C1 segment of cervical spinal cord (tissue), 14 donors: ENCODE measurements around the gene CRYGS.
"Not testable (repeated sequence)": the region's sequence is repeated elsewhere in the genome, so short reads cannot be mapped to it uniquely, and the experiment has no call there.

Source experiments
- DNase-seq, 14 donors: peaks; one replicate each; lab custom pipeline; 2025; lab: John Stamatoyannopoulos, UW

The CRYGS gene

DNA sequence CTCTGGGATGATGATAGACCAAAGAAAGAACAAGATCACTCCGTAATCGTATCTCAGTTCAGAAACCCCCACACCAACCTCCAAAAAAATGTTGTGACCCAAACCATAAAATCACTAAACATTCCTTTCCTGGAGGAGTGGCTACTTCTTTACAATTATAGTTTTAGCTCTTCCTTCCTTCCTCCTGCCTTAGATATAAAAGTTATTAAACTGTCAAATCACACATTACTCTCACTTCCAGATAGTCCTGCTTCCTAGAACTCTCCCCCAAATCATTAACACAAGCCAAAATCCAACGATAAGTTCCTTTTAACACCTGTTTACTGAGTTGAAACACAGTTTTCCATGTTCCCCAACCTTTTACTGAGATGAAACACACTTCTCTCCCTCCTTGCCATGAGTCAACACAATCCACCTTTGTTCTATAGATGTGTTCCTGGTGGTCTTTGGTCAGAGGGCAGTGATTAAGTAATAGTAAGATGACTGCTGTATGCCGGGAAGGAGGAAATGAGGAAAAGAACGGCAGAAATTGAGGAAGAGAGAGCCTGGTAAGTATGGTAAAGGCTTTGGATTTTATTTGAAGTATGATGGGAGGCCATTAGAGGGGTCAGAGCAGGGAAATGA, 8.3 kb upstream of the CRYGS start:
- no peak for DNase-seq

DNA sequence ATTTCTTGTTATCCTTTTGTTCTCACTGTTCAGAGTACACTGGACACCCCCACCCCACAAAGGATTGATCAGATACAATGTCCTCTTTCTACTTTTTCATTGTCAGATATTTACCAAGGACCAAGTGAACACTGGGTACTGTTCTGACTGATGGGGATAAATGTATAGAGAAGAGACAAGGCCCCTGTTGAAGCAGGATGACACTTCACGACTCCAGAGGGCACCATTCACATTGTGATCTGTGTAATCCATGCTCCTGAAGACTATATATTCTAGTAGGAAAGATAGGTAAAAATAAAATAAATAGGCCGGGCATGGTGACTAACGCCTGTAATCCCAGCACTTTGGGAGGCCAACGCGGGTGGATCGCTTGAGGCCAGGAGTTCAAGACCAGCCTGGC, 7.2 kb upstream of the CRYGS start:
- no peak for DNase-seq

DNA sequence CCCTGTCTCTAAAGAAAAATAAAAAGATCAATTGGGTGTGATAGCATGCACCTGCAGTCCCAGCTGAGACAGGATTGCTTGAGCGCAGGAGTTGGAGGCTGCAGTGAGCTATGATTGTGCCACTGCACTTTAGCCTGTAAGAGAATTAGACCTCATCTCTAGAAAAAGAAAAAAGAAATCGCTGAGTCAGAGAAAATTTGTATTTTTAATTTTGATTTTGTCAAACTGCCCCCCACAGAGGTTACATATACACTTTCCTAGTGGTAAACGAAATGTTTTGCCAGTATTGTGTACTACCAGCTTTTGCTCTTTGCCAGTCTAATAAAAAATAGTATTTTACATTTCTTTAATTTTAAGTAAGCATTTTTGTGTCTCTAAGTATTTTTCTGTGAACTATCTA, 5.3 kb upstream of the CRYGS start:
- DNase-seq = no peak

DNA sequence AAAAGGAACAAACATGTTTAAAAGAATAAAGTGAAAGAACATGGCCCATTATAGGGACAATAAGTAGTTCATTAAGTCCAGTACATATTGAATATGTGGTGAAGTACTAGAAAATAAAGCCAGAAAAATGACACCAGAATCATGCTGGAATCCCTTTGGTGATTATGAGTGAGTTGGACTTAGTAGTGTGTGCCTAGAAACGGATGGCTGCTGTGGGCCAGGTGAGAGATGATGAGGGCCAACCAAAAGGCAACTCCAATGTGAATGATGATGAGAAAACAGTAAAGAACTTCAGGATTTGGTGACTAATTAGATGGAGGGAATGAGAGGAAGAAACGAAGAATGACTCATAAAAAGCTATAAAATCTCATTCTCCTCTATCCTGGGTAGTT, 3.3 kb downstream of the CRYGS start:
- DNase-seq = no peak

DNA sequence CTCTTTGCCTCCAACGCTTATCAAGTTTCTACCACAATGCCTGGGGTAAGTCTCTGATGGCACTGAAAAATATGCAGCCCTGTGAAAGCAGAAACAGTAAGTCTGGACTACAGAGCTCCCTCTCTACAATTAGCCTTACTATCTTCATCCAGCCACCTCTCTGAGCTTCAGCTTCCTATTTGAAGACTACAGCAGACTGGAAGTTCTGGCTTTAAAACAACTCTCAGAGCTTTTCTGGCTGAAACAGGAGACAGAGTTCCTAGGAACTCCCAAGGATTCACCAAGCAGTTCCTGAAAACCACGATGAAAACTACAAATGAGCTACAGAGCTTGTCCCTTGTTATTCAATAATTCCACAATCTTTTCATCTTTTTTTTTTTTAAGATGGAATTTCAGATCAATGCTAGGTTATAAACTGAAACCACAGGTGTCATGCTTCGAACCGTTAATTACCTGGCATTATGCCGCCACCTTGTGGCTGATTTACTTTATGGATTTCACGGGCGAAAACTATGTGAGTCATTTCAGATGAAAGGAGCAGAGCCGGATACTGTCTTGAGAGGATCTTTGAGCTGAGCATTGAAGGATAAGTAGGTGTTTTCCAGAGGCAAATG, 3.9 kb downstream of the CRYGS start:
- DNase-seq = peak in 10 of 14 donors; percentile 19 to 58 (median 40)

DNA sequence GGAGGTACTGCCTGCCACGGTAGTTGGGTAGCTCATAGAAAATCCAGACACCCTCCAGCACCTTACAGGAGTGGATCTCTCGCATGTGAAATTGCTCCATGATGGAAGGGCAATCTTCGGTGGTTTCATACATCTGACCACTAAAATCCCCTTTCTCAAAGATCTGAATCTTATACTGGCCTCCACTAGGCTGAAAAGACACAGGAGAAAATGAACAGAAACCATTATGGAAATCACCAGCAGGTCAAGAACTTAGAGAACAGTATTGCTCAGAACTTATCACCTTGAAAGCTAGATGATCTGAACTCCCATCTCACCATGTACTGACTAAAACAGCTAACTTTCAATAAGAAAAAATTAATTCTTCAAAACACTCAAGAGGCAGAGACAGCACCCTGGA, 5.4 kb downstream of the CRYGS start:
- DNase-seq = no peak

DNA sequence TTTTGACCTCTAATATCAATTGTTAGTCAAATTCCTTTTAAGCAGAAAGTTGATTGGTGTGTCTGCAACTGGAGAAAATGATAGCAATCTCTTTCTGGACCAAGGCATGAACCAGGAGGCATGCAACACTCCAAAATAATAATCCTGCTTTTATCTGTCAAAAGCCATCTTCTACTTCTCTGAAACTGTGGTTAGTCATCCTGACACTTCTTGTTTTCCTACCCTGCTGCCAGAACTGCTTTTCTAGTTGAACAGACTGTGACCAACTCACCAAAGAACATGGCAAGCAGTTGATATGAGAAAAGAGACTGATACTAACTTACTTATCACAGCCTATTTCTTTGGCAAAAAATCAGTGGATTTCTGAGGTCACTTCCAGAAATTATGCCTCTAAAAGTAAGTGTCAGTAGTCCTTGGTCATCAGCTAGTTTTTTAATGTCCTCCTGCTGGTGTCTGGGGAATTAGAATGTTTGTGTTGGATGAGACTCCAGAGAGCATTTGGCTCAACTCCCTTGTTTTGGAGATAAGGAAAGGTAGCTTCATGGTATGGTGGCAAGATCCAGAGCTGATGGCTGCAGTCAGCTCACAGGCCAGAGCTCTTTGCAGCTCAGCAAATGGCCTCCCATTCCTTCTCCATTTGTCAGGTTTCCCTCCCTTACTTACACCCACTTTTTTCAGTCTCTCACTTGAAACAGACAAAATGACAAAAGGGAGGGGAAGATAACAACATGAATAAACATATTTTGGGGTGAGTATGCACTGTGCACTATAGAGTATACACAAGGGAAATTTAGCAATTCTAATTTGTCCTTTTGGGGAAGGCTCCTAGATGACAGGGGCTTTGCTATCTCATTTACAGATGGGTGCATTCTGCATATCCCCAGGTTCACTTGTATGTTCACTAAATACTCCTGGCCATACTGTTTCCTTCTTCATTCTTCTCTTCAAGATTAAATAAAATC, 7.0 kb downstream of the CRYGS start:
- no peak for DNase-seq

DNA sequence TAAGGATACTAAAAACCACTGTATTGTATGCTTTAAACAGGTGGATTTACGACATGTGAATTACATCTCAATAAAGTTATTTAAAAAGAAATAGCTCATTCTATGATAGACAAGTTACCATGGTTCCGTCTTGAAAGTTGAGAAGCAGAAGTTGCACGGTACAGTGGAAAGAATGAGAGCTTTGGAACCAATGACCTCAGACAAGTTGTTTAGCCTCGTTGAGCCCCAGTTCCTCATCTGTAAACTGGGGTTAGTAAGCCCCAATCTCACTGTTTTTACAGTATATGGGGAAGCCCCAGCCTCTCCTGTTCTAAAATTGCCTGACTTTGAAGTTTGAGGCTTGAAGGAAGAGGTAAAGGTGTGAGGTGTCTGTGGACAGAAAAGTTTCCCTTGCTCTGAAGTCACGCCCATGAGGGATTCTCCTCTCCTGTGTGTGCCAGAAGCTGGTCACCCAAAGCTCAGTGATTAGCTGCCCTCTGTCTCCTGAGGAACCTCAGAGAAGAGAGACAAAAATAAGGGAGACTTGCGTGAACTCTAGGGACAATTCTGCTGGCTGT, 10.0 kb downstream of the CRYGS start:
- DNase-seq = no peak

DNA sequence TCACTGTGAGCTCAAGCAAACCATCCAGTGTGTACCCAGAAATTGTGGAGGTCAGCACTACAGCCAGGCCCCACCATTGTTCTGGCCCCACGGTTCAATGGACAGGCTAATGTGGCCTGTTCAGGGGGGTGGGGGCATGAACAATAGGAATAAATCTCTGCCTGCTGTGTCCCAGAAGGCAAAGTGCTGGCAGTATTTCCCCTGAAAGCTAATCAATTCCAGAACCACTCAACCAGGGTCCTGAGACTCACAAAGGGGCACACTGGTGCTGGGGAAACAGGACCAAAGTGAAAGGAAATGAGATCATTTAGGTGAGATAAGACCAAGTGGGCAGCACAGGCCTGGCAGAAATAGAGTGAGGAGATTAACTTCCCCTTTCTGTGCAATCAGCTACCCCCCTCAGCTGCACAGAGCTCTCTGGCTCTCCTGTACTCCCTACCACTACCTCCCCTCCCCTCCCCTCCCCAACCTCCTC, 11.5 kb downstream of the CRYGS start:
- DNase-seq = no peak

DNA sequence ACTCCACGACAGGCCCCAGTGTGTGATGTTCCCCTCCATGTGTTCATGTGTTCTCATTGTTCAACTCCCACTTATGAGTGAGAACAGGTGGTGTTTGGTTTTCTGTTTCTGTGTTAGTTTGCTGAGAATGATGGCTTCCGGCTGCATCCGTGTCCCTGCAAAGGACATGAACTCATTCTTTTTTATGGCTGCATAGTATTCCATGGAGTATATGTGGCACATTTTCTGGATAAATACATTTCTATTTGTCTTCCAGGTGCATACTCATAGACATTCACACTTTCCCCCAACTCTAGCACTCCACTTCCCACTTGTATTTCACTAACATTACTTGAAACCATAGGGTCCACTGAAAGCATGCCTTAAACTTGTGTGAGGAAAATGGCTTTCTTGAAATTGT, 12.5 kb downstream of the CRYGS start:
- not testable (repeated sequence) for DNase-seq

DNA sequence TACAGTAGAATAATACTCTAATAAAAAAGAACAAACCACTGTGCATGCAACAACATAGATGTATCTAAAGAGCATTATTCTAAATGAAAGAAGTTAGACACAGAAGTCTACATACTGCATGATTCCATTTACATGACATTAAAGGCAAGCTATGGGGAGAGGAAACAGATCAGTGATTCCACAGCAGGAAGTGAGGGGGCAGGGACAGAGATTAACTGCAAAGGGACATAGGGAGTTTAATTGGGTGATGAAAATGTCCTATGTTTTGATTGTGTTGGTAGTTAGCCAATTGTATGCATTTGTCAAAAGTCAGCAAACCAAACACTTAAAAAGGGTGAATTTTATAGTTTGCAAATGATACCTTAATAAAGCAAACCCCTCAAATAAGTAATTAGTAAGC, 13.8 kb downstream of the CRYGS start:
- DNase-seq = no peak

DNA sequence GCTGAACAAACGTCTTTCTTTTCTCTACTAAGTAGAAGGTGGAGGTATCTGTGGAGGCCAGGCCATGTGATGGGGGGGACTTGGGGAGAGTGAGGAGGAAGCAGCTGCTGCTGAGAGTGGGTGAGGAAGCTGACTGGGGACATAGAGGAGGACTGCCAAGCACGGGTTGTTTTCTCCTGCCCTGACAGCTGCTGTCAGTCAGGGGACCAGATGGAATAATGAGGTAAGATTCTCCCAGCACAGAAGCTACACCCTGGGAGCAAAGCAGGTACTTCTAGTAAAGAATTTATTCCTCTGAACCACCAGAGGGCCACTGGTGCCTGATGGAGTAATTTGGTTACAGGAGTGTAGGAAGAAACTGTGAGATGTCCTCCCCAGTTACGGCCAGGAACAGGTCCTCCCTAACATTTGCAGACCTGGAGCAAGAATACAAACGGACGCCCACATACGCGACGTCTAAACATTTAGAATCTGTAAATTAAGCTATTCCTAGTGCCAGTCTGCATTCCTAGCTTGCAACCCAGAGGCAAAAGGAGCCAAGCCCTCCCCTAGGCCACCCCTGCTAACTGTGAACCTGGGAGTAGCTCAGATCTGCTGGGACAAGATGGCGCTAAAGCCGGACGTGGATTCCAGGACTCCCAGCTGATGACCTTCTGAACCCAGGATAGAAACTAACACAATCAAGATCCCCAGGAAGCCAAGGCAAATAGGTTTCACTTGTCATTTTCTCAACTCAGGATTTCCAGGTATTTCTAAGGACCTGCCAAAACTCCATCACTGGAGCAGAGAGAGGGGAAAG, 14.8 kb downstream of the CRYGS start:
- DNase-seq = peak in 2 of 14 donors; percentile 12 to 88

DNA sequence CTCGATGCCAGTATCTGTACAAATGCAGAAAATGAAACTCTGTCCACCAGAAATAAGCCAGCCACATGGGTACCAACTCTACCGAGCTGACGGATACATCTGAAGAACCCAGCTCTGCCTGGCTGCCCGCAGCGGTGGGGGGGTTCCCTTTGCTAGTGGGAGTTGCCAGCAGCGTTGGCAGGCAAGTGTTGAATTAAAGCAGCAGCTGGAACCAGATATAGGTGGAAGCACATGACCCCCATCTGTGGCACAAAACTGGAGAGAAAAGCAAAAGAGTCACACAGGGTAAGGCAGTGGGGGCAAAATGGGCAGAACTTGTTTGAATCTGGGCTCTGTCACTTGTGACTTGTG, 17.9 kb downstream of the CRYGS start:
- no peak for DNase-seq

DNA sequence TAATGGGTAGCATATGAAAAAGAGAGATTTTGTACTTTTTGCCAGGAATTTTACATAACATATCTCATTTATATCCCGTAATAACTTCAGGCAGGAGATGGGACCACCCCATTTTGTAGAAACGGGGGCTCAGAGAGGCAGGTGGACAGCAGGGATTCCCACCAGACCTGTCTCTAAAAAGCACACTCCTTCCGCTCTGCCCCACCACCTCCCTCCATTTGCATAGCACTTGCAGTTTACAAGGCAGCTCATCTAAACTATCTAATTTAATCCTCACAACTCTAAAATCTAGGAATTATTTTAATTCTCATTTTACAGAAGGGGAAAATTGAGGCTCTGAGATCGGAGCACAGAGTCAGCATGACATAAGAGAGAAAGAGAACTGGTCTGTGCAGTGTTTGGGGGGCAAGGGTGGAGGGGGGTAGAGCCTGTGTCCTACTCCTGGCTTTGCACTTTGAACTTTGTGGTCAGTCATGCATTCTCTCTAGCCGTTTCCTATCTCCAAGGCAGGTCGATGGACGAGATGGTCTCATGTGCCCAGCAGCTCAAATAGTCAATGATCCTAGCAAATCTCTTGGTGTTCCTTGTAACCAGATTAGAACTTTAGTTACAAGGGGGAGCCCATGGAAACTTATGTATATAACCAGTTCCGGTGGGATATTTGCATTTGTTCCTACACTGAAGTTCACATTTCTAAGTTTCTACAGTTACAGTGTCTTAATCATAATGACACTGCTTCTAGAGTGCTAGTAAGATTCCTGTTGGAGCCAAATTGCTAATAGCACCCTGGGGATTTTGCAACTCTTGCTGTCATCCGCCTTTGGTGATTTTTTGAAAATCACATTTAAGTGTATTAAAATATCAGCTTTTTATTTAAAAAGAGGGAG, 18.6 kb downstream of the CRYGS start:
- no peak for DNase-seq

DNA sequence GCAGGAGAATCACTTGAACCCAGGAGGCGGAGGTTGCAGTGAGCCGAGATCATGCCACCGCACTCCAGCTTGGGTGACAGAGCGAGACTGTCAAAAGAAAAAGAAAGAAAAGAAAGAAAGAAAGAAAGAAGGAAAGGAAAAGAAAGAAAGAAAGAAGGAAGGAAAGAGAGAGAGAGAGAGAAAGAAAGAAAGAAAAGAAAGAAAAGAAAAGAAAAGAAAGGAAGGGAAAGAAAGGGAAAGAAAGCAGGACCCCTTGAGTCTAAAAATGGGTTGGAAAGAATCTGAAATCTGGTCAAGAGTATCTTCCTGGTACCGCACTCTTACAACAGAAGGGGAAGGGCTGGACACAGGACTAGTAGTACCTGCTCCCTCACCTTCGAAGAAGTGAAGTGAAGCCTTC, 19.6 kb downstream of the CRYGS start:
- no peak for DNase-seq

DNA sequence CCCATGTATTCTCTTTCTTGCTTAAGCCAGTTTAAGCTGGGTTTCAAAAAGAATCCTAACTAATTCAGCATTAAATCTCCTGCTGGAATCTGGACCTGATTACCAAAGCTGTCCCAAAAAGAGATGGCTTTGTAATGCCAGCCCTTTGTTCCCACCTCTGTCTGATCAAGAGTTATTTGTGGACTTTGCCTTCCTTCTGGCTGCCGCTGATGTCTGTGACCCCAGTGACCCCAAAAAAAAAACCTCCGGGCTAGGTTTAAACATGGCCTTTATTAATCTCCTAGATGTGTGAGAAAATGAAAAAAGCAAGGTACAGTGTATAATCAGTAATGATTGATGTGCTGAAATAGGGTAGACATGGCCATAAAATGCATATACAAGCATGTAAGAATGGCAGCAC, 20.7 kb downstream of the CRYGS start:
- no peak for DNase-seq

DNA sequence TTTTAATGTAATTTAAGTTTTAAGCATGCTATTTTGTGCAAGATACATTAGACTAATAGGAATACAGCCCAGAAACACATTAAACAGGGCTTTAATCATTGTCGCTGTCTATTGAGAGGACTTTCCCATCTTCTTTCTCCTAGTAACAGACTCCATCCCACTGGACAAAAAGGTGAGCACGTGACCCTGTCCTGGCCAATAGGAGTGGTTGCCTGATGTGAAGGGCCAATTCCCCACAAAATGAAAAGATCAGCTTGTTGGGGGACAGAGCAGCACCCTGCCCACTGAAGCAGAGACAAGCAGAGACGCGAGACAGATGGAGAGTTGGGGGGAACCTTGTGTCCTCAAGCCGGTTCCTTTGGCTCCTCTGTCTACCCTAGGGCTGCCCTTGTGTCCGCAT, 21.2 kb downstream of the CRYGS start:
- no peak for DNase-seq

DNA sequence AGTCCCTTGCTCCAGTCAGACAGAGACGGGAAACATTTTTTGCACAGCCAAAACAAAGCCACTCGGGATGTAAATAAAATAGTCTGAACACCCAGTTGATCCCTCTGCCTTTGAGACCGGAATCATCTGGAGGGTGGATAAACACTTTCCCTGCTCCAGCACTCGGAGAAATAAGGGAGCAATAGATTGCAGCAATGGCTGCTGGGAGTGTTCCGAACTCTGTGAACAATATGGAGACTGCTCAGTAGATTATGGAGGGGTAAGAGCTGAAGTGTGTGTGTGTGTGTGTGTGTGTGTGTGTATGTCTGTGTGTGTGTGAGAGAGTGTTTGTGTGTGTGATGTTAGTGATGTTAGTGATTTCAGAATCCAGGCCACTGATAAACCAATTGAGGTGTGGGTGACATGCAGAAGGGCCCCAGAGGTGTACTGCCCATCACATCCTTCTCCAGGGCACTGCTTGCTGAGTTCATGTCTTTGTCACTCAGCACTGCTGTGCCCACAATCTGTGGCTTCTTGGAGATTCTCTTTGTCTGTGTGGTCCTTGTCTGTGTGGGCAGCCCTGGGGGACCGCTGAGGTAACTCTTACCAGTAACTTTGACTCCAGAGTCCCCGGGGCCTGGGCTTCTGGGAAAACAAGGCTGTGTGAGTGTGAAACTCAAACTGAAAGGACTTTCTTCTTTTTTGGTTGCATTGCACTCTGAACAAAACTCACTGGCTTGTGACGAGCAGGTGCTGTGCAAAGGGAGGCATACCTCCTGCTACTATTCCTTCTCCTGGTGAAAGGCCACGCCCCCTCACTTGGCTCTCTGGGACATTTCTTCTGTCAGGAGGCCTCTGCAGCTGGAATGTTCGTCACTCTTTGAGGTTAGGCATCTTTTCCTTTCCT, 23.0 kb downstream of the CRYGS start:
- DNase-seq = no peak

DNA sequence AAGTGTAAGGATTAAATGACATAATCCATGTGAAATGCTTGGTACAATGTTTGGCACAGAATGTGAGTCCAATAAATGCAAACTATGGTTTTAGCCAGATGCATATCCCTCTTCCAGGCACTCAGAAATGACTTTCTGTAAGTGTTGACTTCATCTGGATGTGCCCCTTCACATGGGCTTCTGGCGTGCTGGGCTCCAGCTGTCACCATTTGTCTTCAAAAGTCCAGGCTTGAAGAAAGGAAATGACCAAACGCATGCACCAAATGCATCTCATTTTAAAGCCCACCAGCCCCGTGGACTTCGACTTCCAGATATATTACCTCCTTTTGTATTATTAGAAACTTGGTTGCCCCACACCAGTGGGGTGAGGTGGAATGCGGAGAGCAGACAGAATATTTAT, 23.7 kb downstream of the CRYGS start:
- DNase-seq = no peak
